ENCODE measurements around the gene LY86.
A peak's percentile ranks its signal among the peaks of the same experiment; 100 is the strongest.

LY86 gene

GRCh38 chr6:6588064-6588923 lies at the start of gene LY86:
LY86 (plus strand) TSS chr6:6588720; CDS start chr6:6588735, 15 bp downstream.
- DNase-seq (ENCODE audit: low read depth): no peak

GRCh38 chr6:6539036-6539435 lies 49.5 kb upstream of the LY86 start:
- DNase-seq (ENCODE audit: low read depth): no peak

GRCh38 chr6:6542357-6542756 lies 46.2 kb upstream of the LY86 start:
- DNase-seq (ENCODE audit: low read depth): no peak

- no peak for DNase-seq (ENCODE audit: low read depth)
Measured at GRCh38 chr6:6543181-6543879, 45.2 kb upstream of the LY86 start.

- no peak for DNase-seq (ENCODE audit: low read depth)
Measured at GRCh38 chr6:6545616-6546317, 42.8 kb upstream of the LY86 start.

- DNase-seq (ENCODE audit: low read depth): no peak
Measured at GRCh38 chr6:6546318-6547109, 42.0 kb upstream of the LY86 start.

GRCh38 chr6:6547110-6547879 lies 41.2 kb upstream of the LY86 start:
- peak; percentile 77 for DNase-seq (ENCODE audit: low read depth)

- DNase-seq (ENCODE audit: low read depth): no peak
Measured at GRCh38 chr6:6556161-6556737, 32.3 kb upstream of the LY86 start.

- no peak for DNase-seq (ENCODE audit: low read depth)
Measured at GRCh38 chr6:6556738-6557503, 31.6 kb upstream of the LY86 start.

GRCh38 chr6:6557504-6557839 lies 31.0 kb upstream of the LY86 start:
- DNase-seq (ENCODE audit: low read depth): no peak

- DNase-seq (ENCODE audit: low read depth): no peak
Measured at GRCh38 chr6:6557886-6558285, 30.6 kb upstream of the LY86 start.

- DNase-seq (ENCODE audit: low read depth): no peak
Measured at GRCh38 chr6:6559994-6560570, 28.4 kb upstream of the LY86 start.

GRCh38 chr6:6560909-6561308 lies 27.6 kb upstream of the LY86 start:
- DNase-seq (ENCODE audit: low read depth): no peak

GRCh38 chr6:6564154-6564553 lies 24.4 kb upstream of the LY86 start:
- DNase-seq (ENCODE audit: low read depth): no peak

GRCh38 chr6:6565069-6565468 lies 23.5 kb upstream of the LY86 start:
- DNase-seq (ENCODE audit: low read depth): no peak

GRCh38 chr6:6565488-6565887 lies 23.0 kb upstream of the LY86 start:
- DNase-seq (ENCODE audit: low read depth): no peak

- DNase-seq (ENCODE audit: low read depth): no peak
Measured at GRCh38 chr6:6566766-6567165, 21.8 kb upstream of the LY86 start.

GRCh38 chr6:6569096-6569810 lies 19.3 kb upstream of the LY86 start:
- DNase-seq (ENCODE audit: low read depth): no peak

- no peak for DNase-seq (ENCODE audit: low read depth)
Measured at GRCh38 chr6:6569811-6570164, 18.7 kb upstream of the LY86 start.

Data from stimulated activated CD8-positive, alpha-beta memory T cell treated with anti-CD3 and anti-CD28 coated beads, Interleukin-15, amount 100 ng/mL, for 1 hour (primary cell).